GM12878 (cell line): ENCODE data around the gene ODC1. TPM values are rescaled to one million over a fixed set of nuclear protein-coding genes. Genes with fewer than 3 reads are reported as not detected.
A peak's percentile ranks its signal among the peaks of the same experiment; 100 is the strongest.

ENCODE experiments used
- ATAC-seq: fragments of 200-7000 bp; cut with Tn5 transposase; 3 replicates; pipeline ENCODE4 v1.9.1; 2020; ENCODE audit warnings: mild to moderate bottlenecking, moderate library complexity
- BruUV-seq: library from RNA; stranded (reverse); fragments of 400-500 nt; replicated peaks from 2 replicates; lab custom pipeline; 2021; lab: Mats Ljungman, UMichigan
- CTCF ChIA-PET: fragments of 300-600 bp; sonication (Branson Sonifier 250); formaldehyde crosslinking; extraction: SDS; loops from one replicate; lab custom pipeline; 2021; ENCODE audit warnings: inconsistent platforms; lab: Yijun Ruan, JAX
- POLR2A ChIA-PET: fragments of 350-600 bp; formaldehyde crosslinking; extraction: SDS; loops from one replicate; lab custom pipeline; 2021; ENCODE audit warnings: inconsistent platforms; lab: Charles Lee
- RAD21 ChIA-PET: fragments of 300-600 bp; sonication (Branson Sonifier 250); formaldehyde crosslinking; loops from one replicate; lab custom pipeline; 2023; ENCODE audit warnings: antibody characterized with exemption; ENCODE audit not compliant: unreplicated experiment; lab: Charles Lee
- SMC1A ChIA-PET: fragments of 300-600 bp; sonication (Branson Sonifier 250); formaldehyde crosslinking; loops from one replicate; lab custom pipeline; 2023; ENCODE audit not compliant: unreplicated experiment, uncharacterized antibody; lab: Charles Lee
- DNase-seq: peaks from one replicate; pipeline ENCODE4 v3.0.0-alpha.2; 2011; ENCODE audit warnings: low read depth, low spot score
- FAIRE-seq: peaks from 3 replicates; lab custom pipeline; 2011; peaks lifted over from hg19 to GRCh38; lab: Jason Lieb, UNC
- H2AFZ ChIP-seq: 2 replicates; pipeline ENCODE4 v1.6.0; 2011; ENCODE audit warnings: low read depth, low read length, control low read depth; ENCODE audit not compliant: control insufficient read depth
- H3K27ac ChIP-seq: 2 replicates; pipeline ENCODE4 v1.5.1; 2011; ENCODE audit warnings: control low read depth; ENCODE audit not compliant: control insufficient read depth, insufficient read depth
- H3K27me3 ChIP-seq, 2 experiments: replicated peaks in 1 of 2; 2 replicates each; pipeline versions ENCODE4 v1.6.0 to v1.6.1; 2011; ENCODE audit warnings: low read length in 1 of 2; ENCODE audit not compliant: control insufficient read depth in 2 of 2, insufficient read depth in 2 of 2
- H3K36me3 ChIP-seq, 2 experiments: 2 replicates each; pipeline ENCODE4 v1.5.1; 2011; ENCODE audit warnings: low read length in 1 of 2; ENCODE audit not compliant: control insufficient read depth in 2 of 2, insufficient read depth in 2 of 2
- H3K4me1 ChIP-seq: 2 replicates; pipeline ENCODE4 v1.6.1; 2011; ENCODE audit warnings: mild to moderate bottlenecking, low read length, moderate library complexity, mixed read lengths; ENCODE audit not compliant: control insufficient read depth, insufficient read depth
- H3K4me2 ChIP-seq: 2 replicates; pipeline ENCODE4 v1.6.0; 2011; ENCODE audit warnings: control low read depth; ENCODE audit not compliant: control insufficient read depth, insufficient read depth
- H3K4me3 ChIP-seq: fragments of 200-600 bp; sonication (generic); 2 replicates; pipeline ENCODE4 v1.5.1; 2016
- H3K79me2 ChIP-seq: 2 replicates; pipeline ENCODE4 v1.6.0; 2011; ENCODE audit warnings: low read length; ENCODE audit not compliant: control insufficient read depth, insufficient read depth
- H3K9ac ChIP-seq: 2 replicates; pipeline ENCODE4 v1.8.0; 2011; ENCODE audit warnings: low read length, control low read depth, mixed read lengths; ENCODE audit not compliant: control insufficient read depth, insufficient read depth
- H3K9me3 ChIP-seq: replicated peaks from 3 replicates; pipeline ENCODE4 v1.5.1; 2011; ENCODE audit warnings: mild to moderate bottlenecking, low read length; ENCODE audit not compliant: control insufficient read depth, insufficient read depth
- H4K20me1 ChIP-seq: 2 replicates; pipeline ENCODE4 v1.6.0; 2011; ENCODE audit not compliant: control insufficient read depth, insufficient read depth
- ATF2 ChIP-seq: IDR thresholded peaks from 2 replicates; pipeline ENCODE4 v1.6.1; 2012; ENCODE audit warnings: low read length, inconsistent platforms
- ATF7 ChIP-seq: fragments of 450-650 bp; IDR thresholded peaks from 2 replicates; pipeline ENCODE4 v1.6.1; 2016; ENCODE audit warnings: low read depth, mild to moderate bottlenecking
- BCL11A ChIP-seq: IDR thresholded peaks from 2 replicates; pipeline ENCODE4 v1.6.1; 2011; ENCODE audit warnings: low read depth, low read length
- KAT2A ChIP-seq: conservative IDR thresholded peaks from 2 replicates; pipeline ENCODE4 v1.6.1; 2011; ENCODE audit warnings: low read depth, low read length; ENCODE audit not compliant: control insufficient read depth
- POLR2AphosphoS2 ChIP-seq: IDR thresholded peaks from 2 replicates; pipeline ENCODE4 v1.6.1; 2011; ENCODE audit warnings: low read depth, mild to moderate bottlenecking, low read length, improper control_type of control experiment, moderate library complexity
- POU2F2 ChIP-seq: IDR thresholded peaks from 3 replicates; pipeline ENCODE4 v1.6.1; 2011; ENCODE audit warnings: low read depth, mild to moderate bottlenecking, low read length, borderline replicate concordance
- RAD51 ChIP-seq: fragments of 450-650 bp; IDR thresholded peaks from 2 replicates; pipeline ENCODE4 v1.6.1; 2016; ENCODE audit warnings: moderate library complexity, mild to moderate bottlenecking, inconsistent platforms
- RELA ChIP-seq: fragments of 450-650 bp; IDR thresholded peaks from 2 replicates; pipeline ENCODE4 v1.8.0; 2014; ENCODE audit warnings: borderline replicate concordance; ENCODE audit not compliant: partially characterized antibody
- REST ChIP-seq: IDR thresholded peaks from 2 replicates; pipeline ENCODE4 v1.6.1; 2012; ENCODE audit warnings: mild to moderate bottlenecking, low read depth, low read length
- SP1 ChIP-seq: IDR thresholded peaks from one replicate; pipeline ENCODE4 v1.6.1; 2011; ENCODE audit warnings: low read depth, low read length
- STAT1 ChIP-seq: fragments of 450-650 bp; conservative IDR thresholded peaks from 2 replicates; pipeline ENCODE4 v1.6.1; 2014; ENCODE audit warnings: antibody characterized with exemption, mild to moderate bottlenecking
- TCF7 ChIP-seq: IDR thresholded peaks from 2 replicates; pipeline ENCODE4 v1.6.1; 2014; ENCODE audit warnings: antibody characterized with exemption, borderline replicate concordance
- ZNF207 ChIP-seq: fragments of 450-650 bp; IDR thresholded peaks from 2 replicates; pipeline ENCODE4 v1.6.1; 2014; ENCODE audit warnings: antibody characterized with exemption, mild to moderate bottlenecking, borderline replicate concordance
- WGBS: methylation state at CpG from one replicate; pipeline ENCODE4 v1.1.6; 2016; ENCODE audit warnings: low lambda C conversion rate; ENCODE audit not compliant: insufficient replicate concordance, insufficient coverage; ENCODE audit errors: missing lambda C conversion rate; 5-methylcytosine and 5-hydroxymethylcytosine counted together
- in situ Hi-C: fragments of 300-500 bp; cut with MboI; formaldehyde crosslinking; loops from 9 replicates; pipeline ENCODE4 v1.14.3; 2018; ENCODE audit warnings: mixed read lengths
- intact Hi-C: fragments of 100-400 bp; cut with micrococcal nuclease; formaldehyde crosslinking; loops from one replicate; pipeline ENCODE4 v1.14.2; 2022; ENCODE audit not compliant: unreplicated experiment
- polyA plus RNA-seq, 11 experiments: library from polyadenylated mRNA; depleted of rRNA in 4 of 11; unstranded in 6 of 11; stranded (reverse) in 5 of 11; fragments of >200 nt; fragmentation: Nextera tagmentation in 4 of 11; fragmentation: Illumina TruSeq in 1 of 11; extraction: Ambion mirVana in 4 of 11; extraction: Trizol in 1 of 11; gene quantifications; 1 replicate in 1 of 11; 2 replicates in 10 of 11; pipeline versions ENCODE4 v1.2.1 to v1.2.3, GENCODE V29; 2011 to 2016; ENCODE audit warnings: inconsistent platforms in 2 of 11, missing spikeins in 2 of 11, low read depth in 1 of 11
- total RNA-seq, 4 experiments: library from RNA; depleted of rRNA in 3 of 4; stranded (reverse); fragments of >200 nt in 3 of 4; fragmentation: Illumina TruSeq in 1 of 4; extraction: Trizol in 1 of 4; gene quantifications; 2 replicates each; pipeline versions ENCODE4 v1.2.1 to v1.2.3, GENCODE V29; 2013 to 2021

Gene ODC1
- total and polyA plus RNA-seq, 10 of the 15 experiments (the other 5 are each of a cell fraction or from before 2014, with no cell fraction given): 68.5 to 441 (median 340) TPM

GRCh38 chr2:10408649-10409579 lies 39.2 kb downstream of the ODC1 start (continued):
- peak; percentile 75; the same call in 1 of the 2 replicates for TF ChIP-seq ZNF207
- peak; percentile 65 for TF ChIP-seq SP1
- peak; percentile 77 for TF ChIP-seq RELA
- TF ChIP-seq BCL11A: no peak

- Histone ChIP-seq H3K4me3 (peak overlapping the region; percentile 47; the same call in 1 of the 2 replicates), H3K27me3 (no peaks in the 10 kb centered on the region), H3K36me3 (no peaks in the 10 kb centered on the region; a peak in 1 of 4 replicates), H3K9me3 (peaks cover 3% of the 10 kb centered on the region; the same call in 2 of the 3 replicates), H3K27ac (peak overlapping the region; percentile 23), H3K4me2 (peak overlapping the region; percentile 98), H3K79me2 (no peaks in the 10 kb centered on the region), H4K20me1 (no peaks in the 10 kb centered on the region), H3K9ac (no peak overlapping the region), H2AFZ (peak overlapping the region; percentile 26), H3K4me1 (peaks cover 38% of the 10 kb centered on the region)
- FAIRE-seq: peak; percentile 81
- ATAC-seq: peak; percentile 78
- 18% methylated on average over 11 of the region's 11 CpGs for WGBS
- intact Hi-C loops (loop anchor here (2.0 kb wide), 1 partner anchor 25 kb away; no protein-coding TSS in a partner anchor), in situ Hi-C loops (no loop called here)
- ChIA-PET SMC1A (interaction anchor here (0.5 to 7.6 kb wide), 40 partner anchors 9 to 561 kb away, joined by 3 to 112 read pairs (median 8); partner anchors contain the start of genes HPCAL1, ODC1 and RRM2), RAD21 (interaction anchor here (0.6 to 6.5 kb wide), 45 partner anchors 16 to 423 kb away, joined by 3 to 181 read pairs (median 6); partner anchors contain the start of genes HPCAL1, ODC1 and RRM2), CTCF (interaction anchor here (0.6 to 7.9 kb wide), 39 partner anchors 9 to 565 kb away, joined by 3 to 166 read pairs (median 9); partner anchors contain the start of genes HPCAL1, ODC1 and RRM2), POLR2A (interaction anchor here (0.6 to 5.1 kb wide), 17 partner anchors 9 to 329 kb away, joined by 3 to 77 read pairs (median 5); partner anchors contain the start of genes HPCAL1 and ODC1)
- peak; percentile 51 for DNase-seq
- no TSS peak for BruUV-seq
- TF ChIP-seq POU2F2: 0 out of 3 replicates have a peak, but pooled peaks have one; percentile 0
- TF ChIP-seq RAD51: 0 out of 2 replicates have a peak, but pooled peaks have one; percentile 20
- no peak for TF ChIP-seq TCF7
- TF ChIP-seq ATF2: no peak
- peak; percentile 62 for TF ChIP-seq ATF7
- no peak for TF ChIP-seq REST
- TF ChIP-seq POLR2AphosphoS2: no peak
- no peak for TF ChIP-seq KAT2A
- TF ChIP-seq STAT1: no peak
Measured at GRCh38 chr2:10407841-10408648, 40.1 kb downstream of the ODC1 start.
